Mucosa of descending colon (tissue), 3 donors: ENCODE data around the gene TLL1. TPM values are rescaled to one million over a fixed set of nuclear protein-coding genes. Genes with fewer than 3 reads are reported as not detected.

Experiments used
- ATAC-seq: fragments of 200-7000 bp; cut with Tn5 transposase; one replicate; pipeline ENCODE4 v1.9.1; 2020; ENCODE audit warnings: mild to moderate bottlenecking, moderate library complexity
- DNase-seq, 3 donors: peaks; one replicate each; pipeline ENCODE4 v3.0.0-alpha.2; 2020
- H3K36me3 ChIP-seq: fragments of 200-600 bp; one replicate; pipeline ENCODE4 v1.8.0; 2021; ENCODE audit warnings: low read depth, mild to moderate bottlenecking
- H3K4me1 ChIP-seq: fragments of 200-600 bp; one replicate; pipeline ENCODE4 v1.8.0; 2021; ENCODE audit warnings: low read depth, mild to moderate bottlenecking
- H3K4me3 ChIP-seq: fragments of 200-600 bp; one replicate; pipeline ENCODE4 v1.8.0; 2021; ENCODE audit warnings: mild to moderate bottlenecking
- H3K9me3 ChIP-seq: fragments of 200-600 bp; one replicate; pipeline ENCODE4 v1.8.0; 2021; ENCODE audit warnings: mild to moderate bottlenecking
- intact Hi-C, 2 donors: fragments of 100-400 bp; cut with DNase I in 1 of 2; cut with micrococcal nuclease in 1 of 2; formaldehyde crosslinking; loops; one replicate each; pipeline versions ENCODE4 v1.11.0 to v1.11.1; 2022; cut with DNase I, micrococcal nuclease
- total RNA-seq, 3 donors: library from RNA; stranded (reverse); fragmentation: NEBNext Ultra II Directional in 2 of 3; extraction: Animal tissue kit (Norgen Biotek cat#: 25700) in 2 of 3; gene quantifications; one replicate each; pipeline versions ENCODE4 v1.2.1 to v1.2.4, GENCODE V29; 2021 to 2023
- TF ChIP-seq, protein P1 (sequence below): fragments of 200-600 bp; IDR thresholded peaks from one replicate; pipeline ENCODE4 v1.8.0; 2022; ENCODE audit warnings: antibody characterized with exemption, mild to moderate bottlenecking
- donor health status: DM: no; HTN: no; CAD: no; lungs with moderate emphysema.
- donor health status: DM: no; HTN: no; CAD: no.
- donor health status: DM: no; HTN: yes; CAD: no.

The TLL1 gene
- total RNA-seq, 3 donors from 2014 or later = 2.4 to 4.8 (median 2.5) TPM

DNA sequence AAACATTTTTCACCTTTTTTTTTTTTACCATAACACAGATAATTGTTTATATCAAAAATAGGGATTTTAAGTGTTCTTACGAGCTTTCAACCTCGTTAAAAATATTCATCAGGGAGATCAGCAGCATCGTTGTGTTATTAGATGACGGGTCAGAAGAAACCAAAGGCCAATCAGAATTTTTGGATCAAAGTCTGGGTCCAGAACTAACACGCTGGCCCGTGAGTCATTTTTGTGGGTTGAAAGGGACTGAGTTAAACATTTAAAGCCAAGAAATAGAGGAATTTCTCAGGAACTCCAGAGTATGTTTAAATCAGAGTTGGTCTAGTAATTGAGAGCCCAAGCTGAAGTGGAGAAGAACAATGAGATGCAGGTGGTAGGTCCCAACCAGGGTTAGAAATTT lies 170.8 kb downstream of the TLL1 start:
- H3K4me3 ChIP-seq = no peak overlapping the region

DNA sequence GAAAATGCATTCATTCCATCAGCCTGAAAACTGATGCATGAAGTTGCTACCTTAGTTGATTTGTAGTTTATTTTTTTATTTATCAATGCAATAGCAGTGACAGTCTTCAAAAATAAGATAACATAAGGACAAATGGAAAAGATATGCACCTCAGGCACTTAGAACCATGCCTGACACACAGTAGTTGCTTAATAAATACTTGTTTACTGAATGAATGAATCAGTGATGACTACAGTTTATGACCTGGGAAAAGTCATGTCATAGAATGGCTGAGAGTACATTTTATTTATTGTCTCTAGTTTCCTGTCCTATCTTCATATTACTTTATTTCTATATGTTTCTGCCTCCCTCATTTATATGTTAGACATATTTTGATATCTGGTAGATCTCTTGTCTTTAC lies 171.8 kb downstream of the TLL1 start:
- intact Hi-C loops = no loop called here
- DNase-seq (no peak), ATAC-seq (no peak)
- Histone ChIP-seq H3K4me3 (no peak overlapping the region), H3K36me3 (no peaks in the 10 kb centered on the region), H3K9me3 (no peaks in the 10 kb centered on the region), H3K4me1 (no peaks in the 10 kb centered on the region)
- TF ChIP-seq, protein P1, sequence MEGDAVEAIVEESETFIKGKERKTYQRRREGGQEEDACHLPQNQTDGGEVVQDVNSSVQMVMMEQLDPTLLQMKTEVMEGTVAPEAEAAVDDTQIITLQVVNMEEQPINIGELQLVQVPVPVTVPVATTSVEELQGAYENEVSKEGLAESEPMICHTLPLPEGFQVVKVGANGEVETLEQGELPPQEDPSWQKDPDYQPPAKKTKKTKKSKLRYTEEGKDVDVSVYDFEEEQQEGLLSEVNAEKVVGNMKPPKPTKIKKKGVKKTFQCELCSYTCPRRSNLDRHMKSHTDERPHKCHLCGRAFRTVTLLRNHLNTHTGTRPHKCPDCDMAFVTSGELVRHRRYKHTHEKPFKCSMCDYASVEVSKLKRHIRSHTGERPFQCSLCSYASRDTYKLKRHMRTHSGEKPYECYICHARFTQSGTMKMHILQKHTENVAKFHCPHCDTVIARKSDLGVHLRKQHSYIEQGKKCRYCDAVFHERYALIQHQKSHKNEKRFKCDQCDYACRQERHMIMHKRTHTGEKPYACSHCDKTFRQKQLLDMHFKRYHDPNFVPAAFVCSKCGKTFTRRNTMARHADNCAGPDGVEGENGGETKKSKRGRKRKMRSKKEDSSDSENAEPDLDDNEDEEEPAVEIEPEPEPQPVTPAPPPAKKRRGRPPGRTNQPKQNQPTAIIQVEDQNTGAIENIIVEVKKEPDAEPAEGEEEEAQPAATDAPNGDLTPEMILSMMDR = no peak

More for the DNA sequence above, 170.8 kb downstream of the TLL1 start:
- ATAC-seq (no peak), DNase-seq (no peak)
- Histone ChIP-seq H3K36me3 (no peaks in the 10 kb centered on the region), H3K4me1 (no peaks in the 10 kb centered on the region), H3K9me3 (no peaks in the 10 kb centered on the region)
- TF ChIP-seq, protein P1 = no peak
- intact Hi-C loops = no loop called here

DNA sequence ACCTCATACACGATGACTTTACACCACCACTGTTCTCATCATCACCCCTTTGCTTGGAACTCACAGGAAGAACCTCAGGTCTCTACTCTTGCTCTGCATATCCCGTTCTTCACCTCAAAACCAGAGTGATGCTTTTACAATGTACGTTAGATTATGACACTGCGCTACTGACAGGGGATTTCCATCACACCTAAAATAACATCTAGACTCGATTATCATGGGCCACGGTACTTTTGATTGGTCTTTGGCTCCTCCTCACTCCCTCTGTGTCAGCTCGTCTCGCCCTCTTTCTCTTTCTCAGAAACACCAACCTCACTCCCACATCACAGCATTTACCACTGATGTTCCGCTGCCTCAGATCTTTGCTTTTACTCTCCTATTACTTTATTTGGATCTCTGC lies 172.4 kb downstream of the TLL1 start:
- TF ChIP-seq, protein P1 = no peak
- no peaks in the 10 kb centered on the region for H3K4me1 ChIP-seq
- no peaks in the 10 kb centered on the region for H3K36me3 ChIP-seq
- no peak overlapping the region for H3K4me3 ChIP-seq
- DNase-seq (no peak), ATAC-seq (no peak)
- H3K9me3 ChIP-seq = no peaks in the 10 kb centered on the region
- intact Hi-C loops = no loop called here

DNA sequence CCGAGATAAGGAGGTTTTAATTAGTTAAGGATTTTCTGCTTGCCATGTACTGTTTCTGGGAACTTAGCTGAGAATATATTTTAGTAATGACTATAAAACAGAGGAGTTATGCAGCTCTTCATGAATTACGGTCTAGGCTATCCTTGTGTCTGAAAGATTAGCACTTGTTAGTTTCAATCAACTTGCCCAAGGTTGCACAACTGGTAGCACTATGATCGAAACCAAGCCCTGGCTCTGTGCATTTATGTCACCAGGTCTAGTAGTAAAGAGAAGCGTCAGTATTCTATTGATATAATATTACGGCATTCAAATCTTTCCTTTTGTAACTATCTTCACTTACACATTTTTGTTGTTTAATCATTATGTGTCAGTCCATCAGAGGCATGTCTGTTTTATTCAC lies 176.0 kb downstream of the TLL1 start:
- Histone ChIP-seq H3K9me3 (no peaks in the 10 kb centered on the region), H3K4me3 (no peak overlapping the region), H3K36me3 (no peaks in the 10 kb centered on the region), H3K4me1 (no peaks in the 10 kb centered on the region)
- intact Hi-C loops = no loop called here
- TF ChIP-seq, protein P1 = no peak
- ATAC-seq = no peak
- no peak for DNase-seq

DNA sequence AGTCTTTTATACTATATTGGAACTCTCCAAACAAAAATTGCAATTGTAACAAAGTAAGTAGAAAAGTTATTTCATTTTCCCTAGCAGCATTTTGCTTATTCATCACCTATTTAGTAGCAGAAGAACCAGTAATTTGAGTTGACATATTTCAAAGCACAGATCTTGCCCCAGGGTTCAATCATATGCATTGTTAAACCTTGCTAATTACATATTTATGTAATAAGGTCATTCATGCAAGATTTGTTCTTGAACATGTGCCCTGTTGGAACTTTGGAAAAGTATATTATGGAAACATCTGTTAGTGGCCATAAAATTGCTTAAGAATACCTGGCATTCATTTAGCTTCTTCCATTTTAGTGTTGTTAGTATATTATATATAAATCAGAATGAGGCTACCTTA lies 191.7 kb downstream of the TLL1 start:
- Histone ChIP-seq H3K4me3 (no peak overlapping the region), H3K36me3 (no peaks in the 10 kb centered on the region), H3K4me1 (no peaks in the 10 kb centered on the region), H3K9me3 (no peaks in the 10 kb centered on the region)
- DNase-seq (no peak), ATAC-seq (no peak)
- intact Hi-C loops = loop anchor here in 1 of 2 donors (1.0 kb wide), 1 partner anchor 40 kb away; no protein-coding TSS in a partner anchor
- TF ChIP-seq, protein P1 = no peak

DNA sequence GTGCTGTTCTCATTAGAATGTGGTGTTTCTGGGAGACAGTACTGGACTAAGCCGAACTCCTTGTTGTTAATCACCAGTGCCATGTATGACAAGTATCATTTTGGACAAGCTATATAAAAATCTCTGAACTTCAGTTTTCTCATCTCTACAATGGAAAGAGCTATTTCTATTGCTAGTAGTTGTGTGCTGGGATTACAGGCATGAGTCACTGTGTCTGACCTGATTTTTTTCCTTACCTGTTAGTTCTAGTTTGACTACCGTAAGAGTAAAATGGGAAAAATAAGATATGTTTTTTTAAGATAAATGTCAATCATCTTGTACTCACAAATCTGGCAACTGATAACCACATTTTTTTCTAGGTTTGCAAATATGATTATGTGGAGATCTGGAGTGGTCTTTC lies 192.3 kb downstream of the TLL1 start:
- Histone ChIP-seq H3K9me3 (no peaks in the 10 kb centered on the region), H3K4me3 (no peak overlapping the region), H3K4me1 (no peaks in the 10 kb centered on the region), H3K36me3 (no peaks in the 10 kb centered on the region)
- intact Hi-C loops = loop anchor here in 1 of 2 donors (1.0 kb wide), 1 partner anchor 41 kb away; no protein-coding TSS in a partner anchor
- ATAC-seq = no peak
- no peak for DNase-seq
- TF ChIP-seq, protein P1 = no peak
